NT2/D1 (cell line): ENCODE measurements around the gene LY6G5B.

Source experiments
- SUZ12 ChIP-seq: IDR thresholded peaks from 2 replicates; pipeline ENCODE4 v1.6.1; 2011; ENCODE audit not compliant: insufficient read length, insufficient read depth; ENCODE audit errors: extremely low read depth
- YY1 ChIP-seq: IDR thresholded peaks from 2 replicates; pipeline ENCODE4 v1.6.1; 2011; ENCODE audit not compliant: insufficient read length, insufficient read depth
- ZNF274 ChIP-seq: IDR thresholded peaks from 2 replicates; pipeline ENCODE4 v1.6.1; 2011; ENCODE audit warnings: mild to moderate bottlenecking, low read depth, low read length

GRCh38 chr6:31720196-31720770 lies 50.5 kb downstream of the LY6G5B start:
- TF ChIP-seq SUZ12 (no peak), YY1 (no peak), ZNF274 (no peak)
